Mononuclear cell (primary cell): ENCODE data around the gene EPS8L3. TPM values are rescaled to one million over a fixed set of nuclear protein-coding genes. Genes with fewer than 3 reads are reported as not detected.
"Not testable (repeated sequence)": the region's sequence is repeated elsewhere in the genome, so short reads cannot be mapped to it uniquely, and the experiment has no call there.

Experiments
- H3K27me3 ChIP-seq: 2 replicates; pipeline ENCODE4 v1.6.0; 2011; ENCODE audit warnings: low read length, control low read depth; ENCODE audit not compliant: insufficient read depth
- H3K4me1 ChIP-seq: 2 replicates; pipeline ENCODE4 v1.5.1; 2011; ENCODE audit warnings: mild to moderate bottlenecking, low read length, control low read depth; ENCODE audit not compliant: insufficient read depth
- H3K4me3 ChIP-seq: 2 replicates; pipeline ENCODE4 v1.5.1; 2011; ENCODE audit warnings: mild to moderate bottlenecking, low read length, moderate library complexity
- H3K9me3 ChIP-seq: 2 replicates; pipeline ENCODE4 v1.5.1; 2011; ENCODE audit warnings: low read depth, mild to moderate bottlenecking, control low read depth, low read length
- total RNA-seq: library from RNA; depleted of rRNA; stranded (reverse); fragments of >200 nt; gene quantifications from one replicate; pipeline ENCODE4 v1.2.3, GENCODE V29; 2012

EPS8L3 gene
- total RNA-seq, 1 donor, result not detected

- Histone ChIP-seq H3K4me3 (no peak overlapping the region), H3K9me3 (no peaks in the 10 kb centered on the region)
These were observed 2.3 kb upstream of the EPS8L3 start for GRCh38 chr1:109765896-109766615.

GRCh38 chr1:109765483-109765815 is 1.7 kb upstream of the EPS8L3 start:
- peaks cover 14% of the 10 kb centered on the region for H3K4me1 ChIP-seq
- H3K9me3 ChIP-seq, result no peaks in the 10 kb centered on the region
- H3K4me3 ChIP-seq, result no peak overlapping the region
- no peaks in the 10 kb centered on the region for H3K27me3 ChIP-seq

More at GRCh38 chr1:109765896-109766615, 2.3 kb upstream of the EPS8L3 start:
- H3K4me1 ChIP-seq, result peaks cover 14% of the 10 kb centered on the region
- no peaks in the 10 kb centered on the region for H3K27me3 ChIP-seq

GRCh38 chr1:109764561-109765482 is 1.1 kb upstream of the EPS8L3 start:
- no peaks in the 10 kb centered on the region for H3K9me3 ChIP-seq
- peaks cover 14% of the 10 kb centered on the region for H3K4me1 ChIP-seq
- no peak overlapping the region for H3K4me3 ChIP-seq
- no peaks in the 10 kb centered on the region for H3K27me3 ChIP-seq

- Histone ChIP-seq H3K9me3 (no peaks in the 10 kb centered on the region), H3K4me1 (peaks cover 14% of the 10 kb centered on the region), H3K4me3 (no peak overlapping the region), H3K27me3 (no peaks in the 10 kb centered on the region)
These were observed 690 bp downstream of the EPS8L3 start for GRCh38 chr1:109762821-109763645.

- Histone ChIP-seq H3K4me3 (no peak overlapping the region), H3K9me3 (no peaks in the 10 kb centered on the region), H3K4me1 (peaks cover 14% of the 10 kb centered on the region), H3K27me3 (no peaks in the 10 kb centered on the region)
These were observed 1.6 kb downstream of the EPS8L3 start for GRCh38 chr1:109762039-109762585.

- Histone ChIP-seq H3K9me3 (no peaks in the 10 kb centered on the region), H3K4me3 (no peak overlapping the region), H3K27me3 (no peaks in the 10 kb centered on the region), H3K4me1 (peaks cover 14% of the 10 kb centered on the region)
These were observed 2.3 kb downstream of the EPS8L3 start for GRCh38 chr1:109761227-109762038.

GRCh38 chr1:109760581-109761226 is 3.0 kb downstream of the EPS8L3 start:
- H3K9me3 ChIP-seq, result no peaks in the 10 kb centered on the region
- H3K4me1 ChIP-seq, result peaks cover 14% of the 10 kb centered on the region
- no peak overlapping the region for H3K4me3 ChIP-seq
- no peaks in the 10 kb centered on the region for H3K27me3 ChIP-seq

- H3K4me3 ChIP-seq, result no peak overlapping the region
- no peaks in the 10 kb centered on the region for H3K9me3 ChIP-seq
- H3K27me3 ChIP-seq, result no peaks in the 10 kb centered on the region
- peaks cover 14% of the 10 kb centered on the region for H3K4me1 ChIP-seq
These were observed 4.0 kb downstream of the EPS8L3 start for GRCh38 chr1:109759513-109760334.

GRCh38 chr1:109757936-109758786 is 5.6 kb downstream of the EPS8L3 start:
- no peaks in the 10 kb centered on the region for H3K27me3 ChIP-seq
- no peak overlapping the region for H3K4me3 ChIP-seq
- H3K4me1 ChIP-seq, result peaks cover 6% of the 10 kb centered on the region
- H3K9me3 ChIP-seq, result no peaks in the 10 kb centered on the region

GRCh38 chr1:109756848-109757521 is 6.7 kb downstream of the EPS8L3 start:
- Histone ChIP-seq H3K4me3 (no peak overlapping the region), H3K4me1 (no peaks in the 10 kb centered on the region), H3K9me3 (no peaks in the 10 kb centered on the region)

GRCh38 chr1:109756325-109756724 is 7.4 kb downstream of the EPS8L3 start:
- H3K4me1 ChIP-seq, H3K27me3 ChIP-seq, H3K9me3 ChIP-seq, H3K4me3 ChIP-seq: not testable (repeated sequence)

More at GRCh38 chr1:109756848-109757521, 6.7 kb downstream of the EPS8L3 start:
- H3K27me3 ChIP-seq, result no peaks in the 10 kb centered on the region

- H3K9me3 ChIP-seq, result no peaks in the 10 kb centered on the region
- no peak overlapping the region for H3K4me3 ChIP-seq
- H3K4me1 ChIP-seq, result no peaks in the 10 kb centered on the region
- no peaks in the 10 kb centered on the region for H3K27me3 ChIP-seq
These were observed 9.0 kb downstream of the EPS8L3 start for GRCh38 chr1:109754738-109755137.
